ENCODE results near the gene SLC25A21. TPM values are rescaled to one million over a fixed set of nuclear protein-coding genes. Genes with fewer than 3 reads are reported as not detected.

The SLC25A21 gene
- total RNA-seq, 1 experiment from 2014 or later: 7.1 TPM

GRCh38 chr14:36662258-36662542 lies 510.2 kb downstream of the SLC25A21 start:
- DNase-seq: no peak
- H3K4me1 ChIP-seq (ENCODE audit: insufficient read depth, low read length): no peaks in the 10 kb centered on the region
- no peak overlapping the region for H4K8ac ChIP-seq (replicated peaks; ENCODE audit: insufficient read length, low read depth, low read length)
- H2BK5ac ChIP-seq (ENCODE audit: insufficient read length, low read length): no peak overlapping the region
- no peaks in the 10 kb centered on the region for H3K79me1 ChIP-seq (ENCODE audit: insufficient read depth, low read depth, low read length, poor library complexity, severe bottlenecking)
- peaks cover 92% of the 10 kb centered on the region for H3K27me3 ChIP-seq (ENCODE audit: insufficient read depth, low read length)
- no peak overlapping the region for H4K5ac ChIP-seq (ENCODE audit: insufficient read length, low read depth, low read length)
- H2AFZ ChIP-seq (ENCODE audit: low read length): no peak overlapping the region
- no peak overlapping the region for H2BK120ac ChIP-seq (ENCODE audit: low read depth, low read length, poor library complexity, severe bottlenecking)
- Mint-ChIP-seq H3K36me3 (ENCODE audit: insufficient read depth in 1 of 3, low read depth in 3 of 3) (no peaks in the 10 kb centered on the region; a peak in 1 of 7 replicates), H3K27ac (no peak overlapping the region; a peak in 1 of 7 replicates), H3K27me3 (ENCODE audit: low read depth) (peaks cover 100% of the 10 kb centered on the region), H3K4me1 (peaks cover 31 to 46% of the 10 kb centered on the region in 2 experiments), H3K4me3 (peak overlapping the region; percentile 65 to 78), H3K9me3 (peaks cover 2 to 15% of the 10 kb centered on the region in 2 experiments; a peak in 4 of 5 replicates)
- no peak overlapping the region for H3K23ac ChIP-seq (ENCODE audit: insufficient read length, low read depth, low read length)
- H3T11ph ChIP-seq (ENCODE audit: low read length): no peak overlapping the region
- no peak overlapping the region for H2BK12ac ChIP-seq (ENCODE audit: insufficient read length, low read depth, low read length)
- no peak overlapping the region for H3K14ac ChIP-seq (ENCODE audit: insufficient read depth, low read length)
- H3K27ac ChIP-seq (ENCODE audit: insufficient read length, low read depth, low read length): no peak overlapping the region
- H2AK5ac ChIP-seq (ENCODE audit: insufficient read length, low read length): no peak overlapping the region
- peaks cover 11% of the 10 kb centered on the region for H3K23me2 ChIP-seq (ENCODE audit: insufficient read length, low read depth, low read length, poor library complexity, severe bottlenecking)
- H4K20me1 ChIP-seq (ENCODE audit: control insufficient read depth, insufficient read depth, insufficient read length): no peaks in the 10 kb centered on the region
- no peak overlapping the region for H3K9ac ChIP-seq (ENCODE audit: extremely low read depth, insufficient read length, low read length)
- H2BK20ac ChIP-seq (ENCODE audit: low read depth, low read length, poor library complexity, severe bottlenecking): no peak overlapping the region
- H3K79me2 ChIP-seq (ENCODE audit: insufficient read depth, low read length): no peaks in the 10 kb centered on the region
- no peak overlapping the region for H3K4ac ChIP-seq (ENCODE audit: low read depth, low read length)
- no peak overlapping the region for H2BK15ac ChIP-seq (ENCODE audit: low read depth, low read length)
- no peaks in the 10 kb centered on the region for H3K9me3 ChIP-seq (ENCODE audit: control insufficient read depth, low read depth, low read length)
- no peak overlapping the region for H3K56ac ChIP-seq (ENCODE audit: insufficient read length, low read depth, low read length)
- no peak for TF ChIP-seq CTCF (conservative IDR thresholded peaks at IDR 0.05)
- no CpG with 5 or more reads among the region's 11 CpGs for WGBS (ENCODE audit: extremely low coverage, insufficient read length, low lambda C conversion rate)
- H3K4me2 ChIP-seq (ENCODE audit: insufficient read depth, insufficient read length, low read length): peak overlapping the region; percentile 55
- no peak overlapping the region for H4K91ac ChIP-seq (ENCODE audit: insufficient read length, low read depth, low read length)
- H3K18ac ChIP-seq (ENCODE audit: insufficient read length, low read depth, low read length): no peak overlapping the region

Data from H9 (cell line).